Neutrophil (primary cell): ENCODE measurements around the gene CDH8.
"Not testable (repeated sequence)": the region's sequence is repeated elsewhere in the genome, so short reads cannot be mapped to it uniquely, and the experiment has no call there.

Source experiments
- H3K27ac ChIP-seq: fragments of 200-600 bp; sonication (generic); 2 replicates; pipeline ENCODE4 v1.5.1; 2016; ENCODE audit warnings: mild to moderate bottlenecking, moderate library complexity
- H3K27me3 ChIP-seq: fragments of 200-600 bp; sonication (generic); 2 replicates; pipeline ENCODE4 v1.6.0; 2016; ENCODE audit warnings: mild to moderate bottlenecking
- H3K36me3 ChIP-seq: fragments of 200-600 bp; sonication (generic); 2 replicates; pipeline ENCODE4 v1.5.1; 2017
- H3K4me1 ChIP-seq, 2 experiments: fragments of 200-600 bp in 1 of 2; sonication (generic) in 1 of 2; 1 replicate in 1 of 2; 2 replicates in 1 of 2; pipeline versions ENCODE4 v1.5.1 to v1.6.1; 2013 to 2016; ENCODE audit warnings: low read depth in 1 of 2, low read length in 1 of 2, mild to moderate bottlenecking in 1 of 2, moderate library complexity in 1 of 2; ENCODE audit not compliant: control insufficient read depth in 1 of 2, insufficient read depth in 1 of 2
- H3K4me3 ChIP-seq, 2 experiments: fragments of 200-600 bp in 1 of 2; sonication (generic) in 1 of 2; 1 replicate in 1 of 2; 2 replicates in 1 of 2; pipeline ENCODE4 v1.5.1; 2013 to 2016; ENCODE audit warnings: low read depth in 1 of 2, low read length in 1 of 2, mild to moderate bottlenecking in 1 of 2, moderate library complexity in 1 of 2
- H3K9me3 ChIP-seq: fragments of 200-600 bp; sonication (generic); 2 replicates; pipeline ENCODE4 v1.5.1; 2016
- TF ChIP-seq, protein P1 (sequence below): fragments of 200-600 bp; sonication (generic); IDR thresholded peaks from 2 replicates; pipeline ENCODE4 v1.5.1; 2016; ENCODE audit warnings: antibody characterized with exemption

Gene CDH8

DNA sequence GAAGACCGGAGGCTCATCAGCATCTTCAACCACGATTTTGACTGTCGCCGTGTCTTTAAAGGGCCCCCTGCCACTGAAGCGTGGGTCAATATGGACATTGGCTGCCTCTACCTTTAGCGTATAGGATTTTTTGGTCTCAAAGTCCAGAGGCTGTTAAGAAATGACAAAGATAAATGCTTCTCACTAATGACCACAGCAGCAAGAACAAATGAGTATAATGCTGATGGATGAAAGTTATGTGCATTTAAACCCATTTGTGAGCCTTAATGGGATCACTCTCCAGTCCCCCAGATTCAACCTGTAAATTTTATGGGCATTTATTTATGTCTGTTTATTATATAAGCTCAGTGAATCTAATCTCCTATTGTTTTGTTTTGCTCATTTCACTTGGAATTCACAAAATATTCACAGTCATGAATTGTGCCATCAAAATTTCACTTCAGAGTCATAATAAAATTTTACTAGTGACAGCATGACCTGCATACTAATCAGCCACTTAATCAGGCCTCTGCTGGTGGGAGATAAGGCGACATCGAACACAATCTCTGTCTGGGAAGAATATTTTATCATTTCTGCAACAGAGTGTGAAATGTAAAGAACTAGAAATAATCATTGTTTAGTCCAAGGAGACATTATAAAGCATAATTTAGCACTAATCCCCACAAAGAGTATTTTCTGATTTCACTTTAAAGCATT is 218.5 kb downstream of the CDH8 start:
- Histone ChIP-seq H3K4me3 (no peak overlapping the region), H3K9me3 (no peaks in the 10 kb centered on the region), H3K36me3 (no peaks in the 10 kb centered on the region), H3K27me3 (no peaks in the 10 kb centered on the region), H3K27ac (no peak overlapping the region), H3K4me1 (no peaks in the 10 kb centered on the region)
- TF ChIP-seq, protein P1, sequence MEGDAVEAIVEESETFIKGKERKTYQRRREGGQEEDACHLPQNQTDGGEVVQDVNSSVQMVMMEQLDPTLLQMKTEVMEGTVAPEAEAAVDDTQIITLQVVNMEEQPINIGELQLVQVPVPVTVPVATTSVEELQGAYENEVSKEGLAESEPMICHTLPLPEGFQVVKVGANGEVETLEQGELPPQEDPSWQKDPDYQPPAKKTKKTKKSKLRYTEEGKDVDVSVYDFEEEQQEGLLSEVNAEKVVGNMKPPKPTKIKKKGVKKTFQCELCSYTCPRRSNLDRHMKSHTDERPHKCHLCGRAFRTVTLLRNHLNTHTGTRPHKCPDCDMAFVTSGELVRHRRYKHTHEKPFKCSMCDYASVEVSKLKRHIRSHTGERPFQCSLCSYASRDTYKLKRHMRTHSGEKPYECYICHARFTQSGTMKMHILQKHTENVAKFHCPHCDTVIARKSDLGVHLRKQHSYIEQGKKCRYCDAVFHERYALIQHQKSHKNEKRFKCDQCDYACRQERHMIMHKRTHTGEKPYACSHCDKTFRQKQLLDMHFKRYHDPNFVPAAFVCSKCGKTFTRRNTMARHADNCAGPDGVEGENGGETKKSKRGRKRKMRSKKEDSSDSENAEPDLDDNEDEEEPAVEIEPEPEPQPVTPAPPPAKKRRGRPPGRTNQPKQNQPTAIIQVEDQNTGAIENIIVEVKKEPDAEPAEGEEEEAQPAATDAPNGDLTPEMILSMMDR, result no peak

GRCh38 chr16:61814726-61815347 is 221.4 kb downstream of the CDH8 start:
- TF ChIP-seq, protein P1, result no peak
- Histone ChIP-seq H3K27me3 (no peaks in the 10 kb centered on the region), H3K36me3 (no peaks in the 10 kb centered on the region), H3K27ac (no peak overlapping the region), H3K4me3 (no peak overlapping the region), H3K4me1 (no peaks in the 10 kb centered on the region), H3K9me3 (no peaks in the 10 kb centered on the region)

DNA sequence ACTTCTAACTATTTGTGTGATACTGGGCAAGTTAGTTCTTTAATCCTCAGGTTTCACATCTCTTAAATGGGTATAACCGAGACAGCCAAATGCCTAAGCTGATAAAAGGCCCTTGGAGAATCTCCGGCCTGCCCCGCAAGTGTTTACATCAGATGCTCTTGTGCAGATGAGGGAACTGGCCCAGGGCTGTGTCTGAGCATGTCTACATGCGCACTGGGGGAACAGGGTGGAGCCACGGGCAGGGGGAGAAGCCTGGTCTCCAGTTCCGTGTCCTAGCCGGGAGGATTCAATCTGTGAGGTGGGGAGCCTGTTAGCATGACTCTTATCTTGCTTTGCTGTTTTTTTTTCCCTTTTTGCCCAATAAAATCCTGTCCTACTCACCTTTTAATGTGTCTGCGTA is 222.9 kb downstream of the CDH8 start:
- TF ChIP-seq, protein P1, result no peak
- no peak overlapping the region for H3K4me3 ChIP-seq
- H3K27ac ChIP-seq, result no peak overlapping the region

DNA sequence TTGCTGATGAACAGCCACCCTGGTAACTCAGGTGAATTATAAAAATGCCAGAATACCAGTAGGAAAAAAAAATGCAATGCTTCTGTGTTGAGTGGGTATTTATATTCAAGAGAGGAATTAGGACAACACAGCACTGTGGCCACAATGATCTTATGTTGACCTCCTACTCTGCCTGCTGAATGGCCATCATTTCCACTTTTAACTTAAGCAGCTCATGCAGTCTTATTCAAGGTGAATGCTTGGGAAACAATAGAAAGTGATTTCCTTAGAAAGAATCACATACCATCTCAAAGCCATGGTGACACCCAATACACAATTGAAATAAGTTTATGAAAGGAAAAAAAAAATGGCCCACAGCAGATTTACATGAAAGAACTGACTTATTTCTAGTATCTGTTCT is 224.0 kb downstream of the CDH8 start:
- Histone ChIP-seq H3K27me3 (no peaks in the 10 kb centered on the region), H3K4me1 (no peaks in the 10 kb centered on the region), H3K27ac (no peak overlapping the region), H3K9me3 (no peaks in the 10 kb centered on the region), H3K4me3 (no peak overlapping the region), H3K36me3 (no peaks in the 10 kb centered on the region)
- TF ChIP-seq, protein P1, result no peak

More for the DNA sequence above, 222.9 kb downstream of the CDH8 start:
- Histone ChIP-seq H3K4me1 (no peaks in the 10 kb centered on the region), H3K36me3 (no peaks in the 10 kb centered on the region), H3K9me3 (no peaks in the 10 kb centered on the region), H3K27me3 (no peaks in the 10 kb centered on the region)

- TF ChIP-seq, protein P1, result no peak
- Histone ChIP-seq H3K27ac (no peak overlapping the region), H3K36me3 (no peaks in the 10 kb centered on the region), H3K27me3 (no peaks in the 10 kb centered on the region), H3K4me1 (no peaks in the 10 kb centered on the region), H3K4me3 (no peak overlapping the region), H3K9me3 (no peaks in the 10 kb centered on the region)
Measured at GRCh38 chr16:61807551-61807950, 228.7 kb downstream of the CDH8 start.

GRCh38 chr16:61801217-61801616 is 235.0 kb downstream of the CDH8 start:
- not testable (repeated sequence) for H3K27me3 ChIP-seq, H3K36me3 ChIP-seq, H3K9me3 ChIP-seq, H3K27ac ChIP-seq, H3K4me3 ChIP-seq, H3K4me1 ChIP-seq
